GM21723 (cell line): Measurements from ENCODE around the gene PRIM2.
"Not testable (repeated sequence)": the region's sequence is repeated elsewhere in the genome, so short reads cannot be mapped to it uniquely, and the experiment has no call there.

Experiments used
- ATAC-seq: cut with Tn5 transposase; IDR thresholded peaks from one replicate; pipeline ENCODE4 v1.9.1; 2021; ENCODE audit warnings: mild to moderate bottlenecking, moderate library complexity; ENCODE audit not compliant: unreplicated experiment

The PRIM2 gene

DNA sequence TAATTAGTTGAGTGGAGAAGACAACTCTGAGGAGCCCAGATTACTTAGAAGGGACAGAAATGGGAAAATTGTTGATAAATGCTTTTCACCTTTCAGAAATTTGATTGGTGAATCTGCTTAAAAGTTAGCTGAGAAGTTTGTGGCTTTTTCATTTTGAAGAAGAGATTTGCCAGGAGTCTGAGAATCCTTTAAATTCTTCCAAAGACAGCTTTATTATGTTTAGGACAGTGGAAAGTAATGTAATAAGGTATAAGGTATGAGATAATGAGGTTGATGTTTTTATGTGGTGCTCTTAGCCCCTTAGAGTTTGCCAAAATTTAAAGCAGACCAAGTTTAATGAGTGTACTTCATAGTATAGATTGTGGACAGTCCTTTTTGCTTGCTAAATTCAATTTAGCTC lies 42.3 kb downstream of the PRIM2 start:
- ATAC-seq = not testable (repeated sequence)

DNA sequence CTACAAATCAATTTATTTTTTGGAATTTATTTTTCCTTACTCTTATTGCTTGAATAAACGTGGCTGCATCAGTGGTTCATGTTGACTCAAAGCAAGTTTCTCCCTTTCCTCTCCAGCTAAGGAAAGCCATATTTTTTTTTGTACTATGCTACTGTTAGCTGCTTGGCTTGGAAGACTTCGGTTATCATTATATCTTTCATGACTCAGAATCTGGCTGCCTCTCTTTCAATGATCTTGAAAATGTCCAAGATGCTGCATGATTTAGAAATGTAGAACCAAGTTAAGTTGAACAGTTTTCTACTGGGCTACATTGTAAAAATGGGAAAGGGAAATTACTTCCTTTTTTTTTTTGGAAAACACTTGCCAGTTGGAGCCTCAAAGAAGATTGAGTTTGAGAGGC lies 44.9 kb downstream of the PRIM2 start:
- not testable (repeated sequence) for ATAC-seq

DNA sequence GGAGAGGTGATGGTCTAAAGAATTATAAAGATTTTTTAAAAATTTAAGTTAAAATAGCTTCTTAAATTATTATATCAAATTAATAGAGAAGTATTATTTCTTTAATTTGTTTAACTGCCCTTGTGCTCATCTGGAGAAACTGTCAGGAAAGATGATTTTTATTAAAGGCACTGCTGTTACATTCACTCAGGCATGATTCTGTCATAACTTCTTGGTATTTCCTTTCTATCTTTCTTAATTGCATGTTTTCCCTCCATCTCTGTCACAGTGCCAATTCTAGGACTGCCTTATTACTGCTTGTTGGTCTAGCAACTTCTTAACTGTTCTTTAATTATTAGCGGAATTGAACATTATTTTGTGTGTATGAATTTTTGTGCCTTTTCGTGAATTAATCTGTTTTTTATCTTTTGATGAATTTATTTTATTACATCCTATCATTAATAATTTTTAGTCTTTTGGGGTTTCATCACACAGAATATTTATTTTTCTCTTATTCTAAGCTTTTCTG lies 47.7 kb downstream of the PRIM2 start:
- not testable (repeated sequence) for ATAC-seq

DNA sequence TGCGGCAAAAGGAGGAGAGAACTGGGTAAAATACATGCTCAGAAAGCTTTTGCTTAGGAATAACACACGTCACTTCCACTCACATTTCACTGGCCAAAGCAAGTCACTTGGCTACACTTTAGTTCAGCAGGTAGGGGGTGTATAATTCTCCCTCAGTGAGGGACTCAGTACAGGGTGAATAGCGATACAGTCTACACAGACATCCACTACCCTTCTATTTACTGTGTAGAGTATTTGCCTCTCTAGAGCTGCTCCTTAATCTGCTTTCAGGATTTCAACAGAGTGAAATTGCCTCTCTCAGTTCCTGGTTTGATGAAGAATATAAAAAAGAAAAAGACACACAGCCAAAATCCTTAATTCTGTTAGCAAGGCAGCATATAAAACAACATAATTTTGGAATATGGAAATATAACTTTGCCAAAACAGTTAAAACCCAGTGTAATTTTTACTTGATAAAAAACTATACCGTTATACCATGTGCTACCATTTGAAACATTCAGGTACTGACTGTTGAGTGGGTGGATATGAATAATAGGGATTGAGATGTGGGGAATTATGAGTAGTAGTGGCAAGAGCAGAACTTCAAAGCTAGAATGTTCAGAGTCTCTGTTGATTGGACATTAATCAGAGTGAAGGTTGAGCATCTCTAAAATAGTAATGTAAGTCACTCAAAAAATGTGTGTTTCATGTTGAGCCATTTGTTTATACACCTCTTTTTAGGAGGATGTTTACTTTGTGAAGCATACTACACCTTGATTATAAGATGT lies 51.7 kb downstream of the PRIM2 start:
- not testable (repeated sequence) for ATAC-seq

DNA sequence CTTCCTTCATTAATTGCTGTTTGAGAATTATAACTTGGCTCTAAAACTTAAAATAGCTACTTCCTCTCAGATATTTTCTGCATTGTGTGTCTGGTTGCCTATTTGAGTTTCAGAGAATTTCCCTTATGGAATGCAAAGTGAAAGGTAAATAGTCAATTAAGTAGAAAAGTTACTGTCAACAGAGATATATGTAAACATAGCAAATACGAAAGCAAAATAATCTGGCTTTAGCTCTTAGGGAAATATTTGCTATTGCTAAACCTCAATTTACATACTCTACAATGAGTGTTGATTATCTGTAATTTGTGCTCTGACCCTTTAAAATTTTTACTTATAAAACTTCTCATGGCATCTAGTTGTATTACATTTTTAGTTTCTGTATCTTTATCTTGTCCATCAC lies 54.3 kb downstream of the PRIM2 start:
- not testable (repeated sequence) for ATAC-seq

DNA sequence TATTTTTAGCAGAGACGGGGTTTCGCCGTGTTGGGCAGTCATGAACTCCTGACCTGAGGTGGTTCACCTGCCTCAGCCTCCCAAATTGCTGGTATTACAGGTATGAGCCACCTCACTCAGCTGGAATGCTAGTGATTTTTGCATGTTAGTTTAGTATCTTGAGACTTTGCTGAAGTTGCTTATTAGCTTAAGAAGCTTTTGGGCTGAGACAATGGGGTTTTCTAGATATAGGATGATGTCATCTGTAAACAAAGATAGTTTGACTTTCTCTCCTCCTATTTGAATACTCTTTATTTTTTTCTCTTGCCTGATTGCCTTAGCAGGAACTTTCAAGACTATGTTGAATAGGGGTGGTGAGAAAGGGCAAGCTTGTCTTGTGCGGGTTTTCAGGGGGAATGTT lies 57.3 kb downstream of the PRIM2 start:
- ATAC-seq = not testable (repeated sequence)

DNA sequence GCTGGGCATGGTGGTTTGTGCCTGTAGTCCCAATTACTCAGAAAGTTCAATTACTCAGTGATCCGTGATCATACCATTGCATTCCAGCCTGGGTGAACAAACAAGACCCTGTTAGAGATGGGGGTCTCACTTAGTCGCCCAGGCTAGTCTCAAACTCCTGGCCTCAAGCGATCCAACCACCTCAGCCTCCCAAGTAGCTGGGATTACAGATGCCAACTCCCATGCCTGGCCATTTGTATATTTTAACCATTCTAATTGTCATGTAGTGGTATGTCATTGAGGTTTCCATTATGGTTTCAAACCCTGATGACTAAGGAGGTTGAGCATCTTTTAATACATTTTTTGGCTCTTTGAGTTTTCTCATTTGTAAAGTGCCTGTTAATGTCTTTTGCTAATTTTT lies 58.7 kb downstream of the PRIM2 start:
- ATAC-seq = not testable (repeated sequence)

DNA sequence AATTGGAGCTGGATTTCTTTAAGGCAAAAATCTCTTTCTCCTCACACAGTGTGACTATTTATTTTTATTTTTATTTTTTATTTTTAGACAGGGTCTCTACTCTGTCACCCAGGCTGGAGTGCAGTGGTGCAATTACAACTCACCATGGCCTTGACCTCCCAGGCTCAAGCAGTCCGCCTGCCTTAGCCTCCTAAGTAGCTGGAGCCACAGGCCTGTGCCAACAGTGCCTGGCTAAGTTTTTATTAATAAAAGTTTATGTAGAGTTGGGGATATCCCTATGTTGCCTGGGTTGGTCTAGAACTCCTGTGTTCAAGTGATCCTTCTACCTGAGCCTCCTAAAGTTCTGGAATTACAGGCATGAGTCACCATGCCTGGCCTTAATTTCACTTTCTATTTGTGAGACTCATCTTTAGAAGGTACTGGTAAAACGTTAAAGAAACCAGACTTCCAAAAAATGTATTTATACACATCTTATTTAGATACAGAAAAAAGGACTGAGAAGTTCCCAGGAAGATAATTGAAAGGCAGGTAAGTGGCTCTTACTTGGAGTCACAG lies 71.7 kb downstream of the PRIM2 start:
- ATAC-seq = peak; percentile 67

DNA sequence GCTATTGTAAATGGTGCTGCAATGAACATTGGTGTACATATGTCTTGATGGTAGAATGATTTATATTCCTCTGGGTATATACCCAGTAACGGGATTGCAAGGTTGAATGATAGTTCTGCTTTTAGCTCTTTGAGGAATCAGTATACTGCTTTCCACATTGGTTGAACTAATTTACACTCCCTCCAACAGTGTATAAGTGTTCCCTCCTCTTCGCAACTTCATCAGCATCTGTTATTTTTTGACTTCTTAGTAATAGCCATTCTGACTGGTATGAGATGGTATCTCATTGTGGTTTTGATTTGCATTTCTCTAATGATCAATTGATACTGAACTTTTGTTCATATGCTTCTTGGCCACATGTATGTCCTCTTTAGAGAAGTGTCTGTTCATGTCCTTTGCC lies 73.4 kb downstream of the PRIM2 start:
- not testable (repeated sequence) for ATAC-seq

DNA sequence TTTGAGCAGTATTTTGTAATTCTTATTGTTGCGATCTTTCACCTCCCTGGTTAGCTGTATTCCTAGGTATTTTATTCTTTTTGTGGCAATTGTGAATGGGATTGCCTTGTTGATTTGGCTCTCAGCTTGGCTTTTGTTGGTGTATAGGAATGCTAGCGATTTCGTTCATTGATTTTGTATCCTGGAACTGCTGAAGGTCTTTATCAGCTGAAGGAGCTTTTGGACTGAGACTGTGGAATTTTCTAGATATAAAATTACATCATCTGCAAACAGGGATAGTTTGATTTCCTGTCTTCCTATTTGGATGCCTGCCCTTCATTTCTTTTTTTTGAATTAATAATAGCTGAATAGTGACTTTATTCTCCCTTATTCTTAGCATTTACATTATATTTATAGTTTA lies 74.6 kb downstream of the PRIM2 start:
- ATAC-seq = not testable (repeated sequence)

DNA sequence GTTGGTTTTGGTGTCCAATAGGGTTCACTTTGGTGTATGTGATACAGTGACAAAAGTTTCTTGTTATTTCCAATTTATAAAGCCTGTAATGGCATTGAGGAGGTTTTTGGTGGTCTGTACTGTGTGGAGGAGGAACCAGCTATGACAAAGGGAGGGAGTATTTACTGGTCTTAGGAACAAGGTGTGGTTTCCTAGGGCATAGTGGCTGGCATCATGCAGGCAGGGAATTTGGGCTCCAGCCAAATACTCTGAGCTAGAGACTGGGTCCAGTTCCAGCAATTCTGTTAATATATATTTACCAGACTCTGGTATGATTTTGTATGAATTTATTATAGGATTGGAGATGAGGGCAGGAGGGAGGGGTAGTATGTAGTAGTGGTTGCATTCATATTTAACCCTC lies 101.9 kb downstream of the PRIM2 start:
- not testable (repeated sequence) for ATAC-seq

DNA sequence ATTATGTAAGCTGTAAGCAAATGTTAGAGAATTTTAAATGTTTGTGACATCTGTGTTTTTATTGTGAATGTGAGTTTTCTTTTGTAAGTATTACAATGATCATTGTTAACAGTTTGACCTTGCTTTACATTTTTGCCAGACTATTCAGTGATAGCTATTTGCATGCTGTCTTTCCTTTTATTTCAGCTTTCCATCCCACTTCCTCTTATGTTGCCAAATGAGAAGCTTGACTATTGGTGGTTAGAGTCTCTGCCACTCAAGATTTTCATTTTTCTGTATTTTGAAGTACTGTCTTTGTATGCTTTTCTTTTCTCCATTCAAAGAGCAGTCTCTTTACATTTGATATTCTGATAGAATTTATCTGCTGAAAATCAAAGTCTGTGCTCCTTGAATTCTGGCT lies 104.1 kb downstream of the PRIM2 start:
- peak; percentile 63 for ATAC-seq

DNA sequence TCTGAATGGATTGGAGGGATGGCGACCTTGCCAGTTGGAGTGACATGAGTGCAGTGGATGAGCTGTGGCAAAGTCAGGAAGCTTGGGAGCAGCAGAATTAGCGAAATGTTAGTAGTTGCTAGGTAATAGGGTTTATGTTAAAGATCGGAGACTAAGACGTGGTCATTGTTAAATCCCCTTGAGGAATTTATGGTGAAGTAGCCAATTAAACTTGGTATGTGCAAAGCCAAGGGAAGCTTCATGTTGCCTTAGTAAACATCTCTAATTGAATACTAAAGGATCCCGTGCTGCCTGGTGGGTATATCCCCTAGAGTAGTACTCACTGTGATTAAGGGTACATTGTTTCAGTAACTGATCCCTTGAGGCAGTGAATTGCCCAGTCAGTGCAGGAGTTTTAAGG lies 106.0 kb downstream of the PRIM2 start:
- no peak for ATAC-seq

DNA sequence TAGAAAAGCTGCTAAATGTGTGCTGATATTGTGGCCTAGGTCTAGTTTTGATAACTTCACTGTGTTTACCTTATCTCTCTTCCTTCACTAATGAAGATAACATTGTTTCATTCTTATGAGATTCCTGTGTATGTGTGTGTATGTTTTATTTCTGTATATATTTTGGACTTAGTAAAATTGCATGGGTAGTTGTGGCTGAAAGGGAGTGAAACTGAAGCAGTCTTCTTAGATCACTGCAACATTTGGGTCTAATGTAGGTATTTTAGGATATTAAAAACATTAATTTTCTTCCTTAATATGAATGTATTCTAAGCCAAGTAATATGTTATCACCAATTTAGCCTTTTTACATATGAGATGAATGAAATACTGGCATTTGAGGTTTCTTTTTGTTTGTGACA lies 114.3 kb downstream of the PRIM2 start:
- not testable (repeated sequence) for ATAC-seq

DNA sequence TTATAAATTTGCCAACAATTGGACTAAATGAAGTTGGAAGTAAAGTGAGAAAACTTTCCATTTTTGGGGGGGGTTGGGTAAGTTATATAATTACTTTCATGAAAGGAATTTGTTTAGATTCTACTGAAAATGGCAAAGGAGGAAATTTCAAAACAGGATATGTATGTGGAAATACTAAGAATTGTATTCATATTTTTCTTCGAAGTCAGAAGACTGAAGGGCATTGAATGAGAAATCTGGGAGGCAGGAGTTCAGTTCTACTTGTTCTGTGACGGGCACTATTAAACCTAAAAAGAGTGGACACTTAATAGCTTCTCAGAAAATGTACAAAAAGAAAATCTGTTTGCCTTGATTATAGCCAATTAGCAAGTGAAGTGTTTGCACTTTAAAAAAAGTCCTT lies 114.7 kb downstream of the PRIM2 start:
- ATAC-seq = no peak

DNA sequence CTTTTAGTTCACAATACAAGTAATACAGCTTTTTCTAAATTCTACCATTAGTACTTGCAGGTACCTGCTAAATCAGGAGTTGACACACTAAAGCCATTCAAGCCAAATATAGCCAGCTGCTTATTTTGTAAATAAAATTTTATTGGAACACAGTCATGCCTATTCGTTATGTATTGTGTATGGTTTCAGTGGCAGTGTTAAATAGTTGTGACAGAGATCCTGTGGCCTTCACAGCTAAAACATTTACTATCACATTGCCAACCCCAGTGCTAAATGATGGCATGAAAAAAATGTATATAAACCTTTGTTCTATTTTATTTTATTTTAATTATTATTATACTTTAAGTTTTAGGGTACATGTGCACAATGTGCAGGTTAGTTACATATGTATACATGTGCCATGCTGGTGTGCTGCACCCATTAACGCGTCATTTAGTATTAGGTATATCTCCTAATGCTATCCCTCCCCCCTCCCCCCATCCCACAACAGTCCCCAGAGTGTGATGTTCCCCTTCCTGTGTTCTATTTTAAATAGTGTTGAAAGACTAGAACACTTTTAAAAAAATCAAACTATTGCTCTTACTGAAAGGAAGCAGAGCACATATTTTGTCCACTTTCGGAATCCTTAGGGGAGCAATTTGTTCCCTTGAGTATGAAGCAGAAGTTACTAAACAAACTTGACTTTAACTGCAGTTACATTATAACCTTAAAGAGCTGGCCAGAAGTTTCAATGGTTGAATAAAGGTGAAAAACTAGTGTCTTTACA lies 115.7 kb downstream of the PRIM2 start:
- ATAC-seq = no peak

DNA sequence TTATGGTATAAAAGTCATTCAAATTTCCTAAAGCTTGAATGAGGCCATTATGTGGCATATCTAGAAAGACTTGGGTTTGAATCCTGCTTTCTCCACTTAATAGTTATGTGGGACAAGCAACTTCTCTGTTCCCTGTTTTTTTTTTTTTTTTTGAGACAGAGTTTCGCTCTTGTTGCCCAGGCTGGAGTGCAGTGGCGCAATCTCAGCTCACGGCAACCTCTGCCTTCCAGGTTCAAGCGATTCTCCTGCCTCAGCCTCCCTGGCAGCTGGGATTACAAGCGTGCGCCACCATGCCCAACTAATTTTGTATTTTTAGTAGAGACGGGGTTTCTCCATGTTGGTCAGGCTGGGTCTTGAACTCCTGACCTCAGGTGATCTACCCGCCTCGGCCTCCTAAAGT lies 116.4 kb downstream of the PRIM2 start:
- ATAC-seq = not testable (repeated sequence)

DNA sequence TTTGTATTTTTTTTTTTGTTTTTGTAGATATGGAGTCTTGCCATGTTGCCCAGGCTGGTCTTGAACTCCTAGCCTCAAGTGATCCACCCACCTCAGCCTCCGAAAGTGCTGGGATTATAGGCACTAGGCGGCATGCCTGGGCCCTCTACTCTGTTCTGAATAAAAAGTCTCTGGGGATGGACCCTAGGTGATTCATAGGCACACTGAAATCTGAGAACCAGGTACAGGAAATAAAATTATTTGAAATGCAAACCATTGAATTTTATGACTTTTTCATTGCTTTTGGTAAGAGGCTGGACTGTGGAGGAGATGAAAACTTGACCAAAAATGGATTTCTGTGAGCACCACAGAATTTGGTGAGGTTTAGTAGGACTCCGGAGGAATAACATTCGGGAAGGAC lies 117.5 kb downstream of the PRIM2 start:
- ATAC-seq = no peak

DNA sequence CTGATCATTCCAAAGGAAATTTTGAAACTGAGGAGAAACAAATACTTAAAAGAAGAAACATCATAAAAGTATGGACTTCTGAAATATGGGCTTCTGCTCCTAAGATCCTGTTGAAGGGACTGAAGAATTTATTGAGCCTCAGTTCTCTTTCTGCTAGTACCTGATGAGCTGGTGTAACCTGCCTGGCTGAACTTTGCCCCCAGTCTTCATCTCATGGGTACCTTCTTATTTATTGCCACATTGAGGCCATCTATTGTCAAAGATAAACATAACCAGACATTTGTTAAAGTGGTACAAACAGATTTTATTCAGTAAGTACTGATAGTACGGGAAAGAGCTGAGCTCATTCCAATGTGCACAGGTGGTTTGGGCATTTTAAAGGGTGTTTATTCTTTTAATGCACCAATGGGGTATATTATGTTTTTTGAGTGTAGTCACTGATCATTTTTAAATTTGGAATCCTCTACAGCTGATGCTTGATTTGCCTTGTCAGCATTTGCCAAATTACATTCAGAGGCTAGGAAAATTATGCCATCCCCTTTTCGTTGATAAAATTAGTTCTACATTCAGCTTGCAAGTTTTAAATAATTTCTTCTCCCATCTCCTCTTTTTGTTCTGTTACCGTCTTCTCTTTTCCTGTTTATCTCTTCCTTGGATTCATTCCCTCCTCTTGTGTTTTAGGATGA lies 118.2 kb downstream of the PRIM2 start:
- no peak for ATAC-seq

DNA sequence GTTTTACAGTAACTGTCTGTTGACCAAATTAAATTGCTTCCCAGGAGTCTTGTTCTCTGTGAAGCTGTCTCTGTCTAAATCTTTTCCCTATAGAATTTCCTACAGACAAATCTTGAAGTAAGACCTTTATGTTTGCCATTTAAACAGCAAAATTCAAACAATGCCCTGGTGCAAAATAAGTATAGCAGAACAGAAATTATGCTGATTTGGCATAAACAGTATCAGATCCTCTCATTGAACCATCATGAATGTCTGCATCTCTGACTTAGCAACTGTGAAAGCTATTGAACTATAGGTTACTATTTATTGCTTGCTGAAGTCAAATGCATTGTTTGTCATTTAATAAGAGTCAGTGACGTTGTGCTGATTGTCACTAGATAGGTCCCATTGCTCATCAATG lies 123.3 kb downstream of the PRIM2 start:
- not testable (repeated sequence) for ATAC-seq

DNA sequence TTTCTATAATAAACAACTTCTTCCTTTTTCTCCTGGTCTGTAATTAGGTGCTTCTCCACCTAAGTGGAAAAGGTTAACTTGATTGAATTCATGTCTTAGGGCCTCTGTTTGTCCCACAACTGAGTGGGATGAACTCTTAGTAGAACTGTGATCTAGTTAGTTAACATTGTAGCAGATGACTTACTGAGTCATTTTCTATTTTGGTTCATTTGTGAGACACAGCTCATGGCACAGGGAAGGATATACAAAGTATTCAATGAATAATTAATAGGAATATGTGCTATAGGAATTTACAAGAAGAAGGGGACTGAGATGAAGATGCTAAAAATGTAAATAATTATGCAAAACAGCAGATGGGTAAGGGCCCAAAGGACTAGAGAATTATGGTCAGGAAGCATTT lies 124.7 kb downstream of the PRIM2 start:
- not testable (repeated sequence) for ATAC-seq
